IMR-90 (cell line): ENCODE results near the gene PEX11G. TPM values are rescaled to one million over a fixed set of nuclear protein-coding genes. Genes with fewer than 3 reads are reported as not detected.

Source experiments
- ATAC-seq: fragments of 200-7000 bp; cut with Tn5 transposase; 2 replicates; pipeline ENCODE4 v1.9.1; 2020; ENCODE audit warnings: low read depth, mild to moderate bottlenecking, moderate library complexity
- BruUV-seq: library from RNA; stranded (reverse); fragments of 400-500 nt; replicated peaks from 2 replicates; lab custom pipeline; 2021; lab: Mats Ljungman, UMichigan
- CTCF ChIA-PET: fragments of 300-600 bp; formaldehyde crosslinking; extraction: SDS; loops from one replicate; lab custom pipeline; 2021; ENCODE audit warnings: antibody characterized with exemption; lab: Yijun Ruan, JAX
- POLR2A ChIA-PET: fragments of 300-600 bp; sonication (Branson Sonifier 250); formaldehyde crosslinking; loops from one replicate; lab custom pipeline; 2022; ENCODE audit warnings: antibody characterized with exemption; ENCODE audit not compliant: unreplicated experiment; lab: Charles Lee
- DNase-seq: peaks from one replicate; pipeline ENCODE4 v3.0.0; 2013
- H2AFZ ChIP-seq: replicated peaks from 2 replicates; pipeline ENCODE3; 2013; ENCODE audit warnings: low read length, mild to moderate bottlenecking; ENCODE audit not compliant: poor library complexity
- H2AK5ac ChIP-seq: 2 replicates; pipeline ENCODE4 v1.6.1; 2013; ENCODE audit warnings: low read depth, low read length, inconsistent platforms
- H2AK9ac ChIP-seq: replicated peaks from 2 replicates; pipeline ENCODE3; 2013; ENCODE audit warnings: mild to moderate bottlenecking, low read depth, low read length, moderate library complexity; ENCODE audit not compliant: poor library complexity
- H2BK120ac ChIP-seq: 2 replicates; pipeline ENCODE4 v1.6.1; 2013; ENCODE audit warnings: low read depth, low read length, inconsistent platforms
- H2BK15ac ChIP-seq: 3 replicates; pipeline ENCODE4 v1.6.1; 2013; ENCODE audit warnings: low read depth, low read length, inconsistent platforms
- H2BK20ac ChIP-seq: 2 replicates; pipeline ENCODE4 v1.6.1; 2013; ENCODE audit warnings: low read depth, mild to moderate bottlenecking, inconsistent platforms, low read length, moderate library complexity
- H2BK5ac ChIP-seq: 2 replicates; pipeline ENCODE4 v1.6.1; 2013; ENCODE audit warnings: mild to moderate bottlenecking, low read depth, low read length, inconsistent platforms; ENCODE audit not compliant: poor library complexity, severe bottlenecking
- H3K14ac ChIP-seq: replicated peaks from 2 replicates; pipeline ENCODE4 v1.6.1; 2013; ENCODE audit warnings: low read depth, low read length, inconsistent platforms
- H3K18ac ChIP-seq: 2 replicates; pipeline ENCODE4 v1.6.1; 2013; ENCODE audit warnings: low read depth, low read length, control low read depth
- H3K23ac ChIP-seq: 2 replicates; pipeline ENCODE4 v1.6.1; 2013; ENCODE audit warnings: low read depth, low read length, inconsistent platforms
- H3K27ac ChIP-seq: 2 replicates; pipeline ENCODE4 v1.5.1; 2013; ENCODE audit warnings: mild to moderate bottlenecking, control low read depth, low read length; ENCODE audit not compliant: insufficient read depth
- H3K27me3 ChIP-seq: 2 replicates; pipeline ENCODE4 v1.6.1; 2013; ENCODE audit warnings: low read length; ENCODE audit not compliant: control insufficient read depth, insufficient read depth
- H3K36me3 ChIP-seq: 2 replicates; pipeline ENCODE4 v1.6.1; 2013; ENCODE audit warnings: low read length, mixed read lengths; ENCODE audit not compliant: control insufficient read depth, insufficient read depth
- H3K4ac ChIP-seq: 2 replicates; pipeline ENCODE4 v1.6.1; 2013; ENCODE audit warnings: low read depth, low read length, inconsistent platforms
- H3K4me1 ChIP-seq: 2 replicates; pipeline ENCODE4 v1.6.1; 2013; ENCODE audit warnings: low read length, mixed read lengths; ENCODE audit not compliant: control insufficient read depth, insufficient read depth
- H3K4me2 ChIP-seq: 2 replicates; pipeline ENCODE4 v1.6.1; 2013; ENCODE audit warnings: low read depth, mild to moderate bottlenecking, control low read depth, low read length, moderate library complexity
- H3K4me3 ChIP-seq: 2 replicates; pipeline ENCODE4 v1.5.1; 2013; ENCODE audit warnings: low read depth, mild to moderate bottlenecking, control low read depth, low read length, moderate library complexity; ENCODE audit not compliant: insufficient read depth
- H3K56ac ChIP-seq: 2 replicates; pipeline ENCODE4 v1.6.1; 2013; ENCODE audit warnings: low read length, inconsistent platforms; ENCODE audit not compliant: insufficient read depth; ENCODE audit errors: extremely low read depth
- H3K79me1 ChIP-seq, 2 experiments: 2 replicates each; pipeline ENCODE4 v1.6.1; 2013; ENCODE audit warnings: low read length in 2 of 2, inconsistent platforms in 1 of 2, low read depth in 1 of 2
- H3K9ac ChIP-seq: 2 replicates; pipeline ENCODE4 v1.6.1; 2013; ENCODE audit warnings: low read depth, low read length, control low read depth
- H3K9me1 ChIP-seq: 2 replicates; pipeline ENCODE4 v1.6.1; 2013; ENCODE audit warnings: low read length, inconsistent platforms; ENCODE audit not compliant: insufficient read depth
- H3K9me3 ChIP-seq: 2 replicates; pipeline ENCODE4 v1.6.1; 2013; ENCODE audit warnings: low read length; ENCODE audit not compliant: control insufficient read depth, insufficient read depth
- H4K20me1 ChIP-seq: 2 replicates; pipeline ENCODE4 v1.6.1; 2013; ENCODE audit warnings: low read length, inconsistent platforms; ENCODE audit not compliant: insufficient read depth
- H4K5ac ChIP-seq: 2 replicates; pipeline ENCODE4 v1.6.1; 2013; ENCODE audit warnings: mild to moderate bottlenecking, low read depth, low read length, control low read depth
- H4K8ac ChIP-seq, 2 experiments: 2 replicates each; pipeline ENCODE4 v1.6.1; 2013; ENCODE audit warnings: low read depth in 2 of 2, low read length in 2 of 2, control low read depth in 1 of 2, inconsistent platforms in 1 of 2
- H4K91ac ChIP-seq: 2 replicates; pipeline ENCODE4 v1.6.1; 2013; ENCODE audit warnings: low read depth, low read length, inconsistent platforms; ENCODE audit not compliant: insufficient read depth
- CEBPB ChIP-seq: IDR thresholded peaks from 2 replicates; pipeline ENCODE4 v1.6.1; 2012; ENCODE audit warnings: low read depth, low read length, improper control_type of control experiment
- MAFK ChIP-seq: IDR thresholded peaks from 2 replicates; pipeline ENCODE4 v1.6.1; 2012; ENCODE audit warnings: low read depth, low read length, improper control_type of control experiment
- POLR2A ChIP-seq: IDR thresholded peaks from 2 replicates; pipeline ENCODE4 v1.6.1; 2012; ENCODE audit warnings: mild to moderate bottlenecking, low read depth, low read length
- WGBS, 2 experiments: methylation state at CpG; one replicate each; pipeline versions ENCODE4 v1.1.5 to v1.1.7; 2013; ENCODE audit warnings: missing lambda C conversion rate in 2 of 2; ENCODE audit not compliant: insufficient read length in 1 of 2; ENCODE audit errors: extremely low coverage in 2 of 2; 5-methylcytosine and 5-hydroxymethylcytosine counted together
- dilution Hi-C: fragments of 300-500 bp; cut with HindIII; formaldehyde crosslinking; loops from one replicate; pipeline ENCODE4 v1.14.3; 2018; ENCODE audit warnings: low sequenced_read_pairs; ENCODE audit not compliant: unreplicated experiment
- in situ Hi-C: fragments of 300-500 bp; cut with MboI; formaldehyde crosslinking; loops from 3 replicates; pipeline ENCODE4 v1.14.3; 2019; ENCODE audit warnings: low sequenced_read_pairs, inconsistent platforms, mixed read lengths
- intact Hi-C: fragments of 100-400 bp; cut with micrococcal nuclease; formaldehyde crosslinking; loops from 2 replicates; pipeline ENCODE4 v1.10.0; 2022
- polyA plus RNA-seq, 3 experiments: library from polyadenylated mRNA; depleted of rRNA; stranded (reverse); fragments of >200 nt; gene quantifications; 2 replicates each; pipeline ENCODE4 v1.2.3, GENCODE V29; 2012; ENCODE audit warnings: low replicate concordance in 1 of 3
- total RNA-seq: library from RNA; depleted of rRNA; stranded (reverse); fragments of >200 nt; gene quantifications from 2 replicates; pipeline ENCODE4 v1.2.3, GENCODE V29; 2012

PEX11G gene
- total and polyA plus RNA-seq, 2 of the 4 experiments (the other 2 are of a cell fraction) = 0.72 to 1.7 TPM

DNA sequence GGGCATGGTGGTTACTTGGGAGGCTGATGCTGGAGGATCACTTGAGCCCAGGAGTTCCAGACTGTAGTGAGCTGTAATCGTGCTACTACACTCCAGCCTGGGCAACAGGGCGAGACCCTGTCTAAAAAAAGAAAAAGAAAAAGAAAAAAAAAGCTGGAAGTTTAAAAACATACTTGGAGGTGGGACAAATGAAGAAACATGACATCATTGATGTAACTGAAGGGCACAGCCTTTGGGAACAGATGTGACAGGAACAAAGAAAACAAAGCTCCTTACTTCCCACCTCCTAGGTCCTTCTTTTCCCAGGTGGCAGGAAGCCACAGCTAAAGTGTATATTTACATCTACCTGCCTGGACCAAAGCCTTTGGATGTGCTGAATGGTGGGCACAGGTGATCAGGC is 1.9 kb downstream of the PEX11G start:
- TF ChIP-seq POLR2A (no peak), CEBPB (no peak), MAFK (no peak)
- no peak overlapping the region for H3K9ac ChIP-seq
- H2BK5ac ChIP-seq = no peak overlapping the region
- H3K4me1 ChIP-seq = no peaks in the 10 kb centered on the region
- no peak overlapping the region for H2AFZ ChIP-seq
- in situ Hi-C loops = no loop called here
- H3K23ac ChIP-seq = no peak overlapping the region
- H3K27ac ChIP-seq = no peak overlapping the region
- no TSS peak for BruUV-seq
- no peak overlapping the region for H3K4ac ChIP-seq
- H2AK9ac ChIP-seq = no peak overlapping the region
- no peak overlapping the region for H2BK20ac ChIP-seq
- no peak overlapping the region for H3K4me2 ChIP-seq
- no peaks in the 10 kb centered on the region for H3K27me3 ChIP-seq
- no CpG with 5 or more reads among the region's 2 CpGs for WGBS, 2 experiments
- H3K14ac ChIP-seq = no peak overlapping the region
- H3K9me3 ChIP-seq = no peaks in the 10 kb centered on the region
- DNase-seq = no peak
- CTCF ChIA-PET = interaction anchor here (0.6 kb wide), 1 partner anchor 12 kb away, joined by 7 read pairs; no protein-coding TSS in a partner anchor
- peaks cover 4% of the 10 kb centered on the region; the same call in 1 of the 2 replicates for H3K9me1 ChIP-seq
- H3K4me3 ChIP-seq = no peak overlapping the region
- H4K20me1 ChIP-seq = no peaks in the 10 kb centered on the region
- intact Hi-C loops = no loop called here
- no peak overlapping the region for H2AK5ac ChIP-seq
- H4K5ac ChIP-seq = no peak overlapping the region
- dilution Hi-C loops = no loop called here
- POLR2A ChIA-PET = no interaction called here
- no peak for ATAC-seq
- H2BK15ac ChIP-seq = no peak overlapping the region
- H3K56ac ChIP-seq = no peak overlapping the region
- no peaks in the 10 kb centered on the region for H3K36me3 ChIP-seq
- H4K91ac ChIP-seq = no peak overlapping the region
- H3K79me1 ChIP-seq = no peaks in the 10 kb centered on the region
- no peak overlapping the region for H4K8ac ChIP-seq
- no peak overlapping the region for H2BK120ac ChIP-seq
- H3K18ac ChIP-seq = no peak overlapping the region
